Measurements from ENCODE around the gene JAZF1.

DNA sequence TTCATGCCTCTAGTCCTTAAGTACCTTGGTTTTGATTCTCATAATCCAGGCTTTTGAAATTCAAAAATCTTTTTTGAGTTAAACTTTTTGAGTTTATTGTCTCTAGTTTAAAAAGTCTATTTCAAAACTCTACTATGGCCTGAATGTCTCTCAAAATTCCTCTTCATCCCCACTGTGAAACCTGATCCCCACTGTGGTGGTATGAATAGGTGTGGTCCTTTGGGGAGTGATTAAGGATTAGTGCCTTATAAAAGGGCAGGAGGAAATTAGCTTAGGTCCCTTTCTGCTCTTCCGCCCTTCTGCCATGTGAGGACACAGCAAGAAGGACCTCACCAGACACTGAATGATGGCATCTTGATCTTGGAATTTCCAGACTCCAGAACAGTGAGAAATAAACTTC, 44.1 kb upstream of the JAZF1 start:
- no peak for TF ChIP-seq POLR2A (IDR thresholded peaks at IDR 0.05)
- TF ChIP-seq, protein P1, sequence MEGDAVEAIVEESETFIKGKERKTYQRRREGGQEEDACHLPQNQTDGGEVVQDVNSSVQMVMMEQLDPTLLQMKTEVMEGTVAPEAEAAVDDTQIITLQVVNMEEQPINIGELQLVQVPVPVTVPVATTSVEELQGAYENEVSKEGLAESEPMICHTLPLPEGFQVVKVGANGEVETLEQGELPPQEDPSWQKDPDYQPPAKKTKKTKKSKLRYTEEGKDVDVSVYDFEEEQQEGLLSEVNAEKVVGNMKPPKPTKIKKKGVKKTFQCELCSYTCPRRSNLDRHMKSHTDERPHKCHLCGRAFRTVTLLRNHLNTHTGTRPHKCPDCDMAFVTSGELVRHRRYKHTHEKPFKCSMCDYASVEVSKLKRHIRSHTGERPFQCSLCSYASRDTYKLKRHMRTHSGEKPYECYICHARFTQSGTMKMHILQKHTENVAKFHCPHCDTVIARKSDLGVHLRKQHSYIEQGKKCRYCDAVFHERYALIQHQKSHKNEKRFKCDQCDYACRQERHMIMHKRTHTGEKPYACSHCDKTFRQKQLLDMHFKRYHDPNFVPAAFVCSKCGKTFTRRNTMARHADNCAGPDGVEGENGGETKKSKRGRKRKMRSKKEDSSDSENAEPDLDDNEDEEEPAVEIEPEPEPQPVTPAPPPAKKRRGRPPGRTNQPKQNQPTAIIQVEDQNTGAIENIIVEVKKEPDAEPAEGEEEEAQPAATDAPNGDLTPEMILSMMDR (IDR thresholded peaks at IDR 0.05), result no peak
